H1 (cell line): ENCODE results near the gene PCDHA9. TPM values are rescaled to one million over a fixed set of nuclear protein-coding genes. Genes with fewer than 3 reads are reported as not detected.

Source experiments
- CTCF ChIA-PET: fragments of 300-600 bp; sonication (Branson Sonifier 250); formaldehyde crosslinking; loops from one replicate; lab custom pipeline; 2021; ENCODE audit not compliant: partially characterized antibody; lab: Charles Lee
- POLR2A ChIA-PET: fragments of 300-600 bp; sonication (Branson Sonifier 250); formaldehyde crosslinking; loops from one replicate; lab custom pipeline; 2021; ENCODE audit warnings: inconsistent platforms; ENCODE audit not compliant: partially characterized antibody; lab: Charles Lee
- DNase-seq, 2 experiments: peaks; one replicate each; pipeline versions ENCODE4 v3.0.0 to v3.0.0-alpha.2; 2010 to 2022; ENCODE audit warnings: low spot score in 2 of 2, low read depth in 1 of 2, mixed read lengths in 1 of 2
- FAIRE-seq: peaks from 2 replicates; lab custom pipeline; 2011; peaks lifted over from hg19 to GRCh38; lab: Jason Lieb, UNC
- H2AFZ ChIP-seq: 2 replicates; pipeline ENCODE4 v1.8.1; 2012; ENCODE audit warnings: low read length, inconsistent platforms
- H2AK5ac ChIP-seq: 2 replicates; pipeline ENCODE4 v1.6.1; 2013; ENCODE audit warnings: low read depth, low read length
- H2BK120ac ChIP-seq: replicated peaks from 2 replicates; pipeline ENCODE3; 2013; ENCODE audit warnings: low read depth, low read length, inconsistent platforms
- H2BK12ac ChIP-seq: 2 replicates; pipeline ENCODE4 v1.6.1; 2013; ENCODE audit warnings: low read depth, low read length
- H2BK15ac ChIP-seq: 2 replicates; pipeline ENCODE4 v1.6.1; 2013; ENCODE audit warnings: low read length
- H2BK20ac ChIP-seq: 2 replicates; pipeline ENCODE4 v1.6.1; 2013; ENCODE audit warnings: low read length
- H2BK5ac ChIP-seq: 2 replicates; pipeline ENCODE4 v1.6.1; 2013; ENCODE audit warnings: low read depth, low read length
- H3K14ac ChIP-seq: 2 replicates; pipeline ENCODE4 v1.6.1; 2013; ENCODE audit warnings: inconsistent platforms; ENCODE audit not compliant: insufficient read length
- H3K18ac ChIP-seq: 2 replicates; pipeline ENCODE4 v1.6.1; 2013; ENCODE audit warnings: low read length; ENCODE audit errors: extremely low read depth
- H3K23ac ChIP-seq: 2 replicates; pipeline ENCODE4 v1.6.1; 2013; ENCODE audit warnings: inconsistent platforms; ENCODE audit not compliant: insufficient read length
- H3K23me2 ChIP-seq: 2 replicates; pipeline ENCODE4 v1.6.1; 2013; ENCODE audit warnings: low read depth, low read length
- H3K27ac ChIP-seq: 2 replicates; pipeline ENCODE4 v1.6.1; 2011; ENCODE audit warnings: low read depth, low read length, inconsistent platforms
- H3K27me3 ChIP-seq, 4 experiments: replicated peaks in 1 of 4; 1 replicate in 1 of 4; 2 replicates in 3 of 4; pipeline versions ENCODE4 v1.6.1 to v1.8.1; 2011 to 2013; ENCODE audit warnings: low read length in 3 of 4, mild to moderate bottlenecking in 3 of 4, inconsistent platforms in 2 of 4, mixed read lengths in 2 of 4, moderate library complexity in 1 of 4; ENCODE audit not compliant: control insufficient read depth in 3 of 4, insufficient read depth in 3 of 4; ENCODE audit errors: extremely low read depth in 1 of 4
- H3K36me3 ChIP-seq, 4 experiments: 2 replicates each; pipeline versions ENCODE4 v1.6.1 to v1.8.1; 2011 to 2013; ENCODE audit warnings: mild to moderate bottlenecking in 4 of 4, low read length in 3 of 4, moderate library complexity in 2 of 4, control low read depth in 1 of 4, inconsistent platforms in 1 of 4; ENCODE audit not compliant: insufficient read depth in 4 of 4, control insufficient read depth in 2 of 4
- H3K4ac ChIP-seq: replicated peaks from 2 replicates; pipeline ENCODE3; 2013; ENCODE audit warnings: low read length, low read depth, mixed read lengths, inconsistent platforms; ENCODE audit not compliant: insufficient read length
- H3K4me1 ChIP-seq, 4 experiments: replicated peaks in 1 of 4; 1 replicate in 1 of 4; 2 replicates in 3 of 4; pipeline versions ENCODE4 v1.6.1 to v1.8.1; 2011 to 2013; ENCODE audit warnings: low read length in 3 of 4, inconsistent platforms in 2 of 4, mixed read lengths in 1 of 4; ENCODE audit not compliant: insufficient read depth in 4 of 4, control insufficient read depth in 3 of 4
- H3K4me2 ChIP-seq, 2 experiments: 2 replicates each; pipeline versions ENCODE4 v1.6.1 to v1.8.1; 2011 to 2013; ENCODE audit warnings: low read depth in 2 of 2, low read length in 2 of 2, control low read depth in 1 of 2, inconsistent platforms in 1 of 2, mild to moderate bottlenecking in 1 of 2; ENCODE audit not compliant: insufficient read depth in 1 of 2
- H3K4me3 ChIP-seq, 4 experiments: fragments of 200-600, 300-600 bp in 1 of 4; sonication (generic), shearing (Covaris generic), sonication (Bioruptor Twin) in 1 of 4; 2 replicates each; pipeline versions ENCODE4 v1.5.1 to v1.8.1; 2011 to 2016; ENCODE audit warnings: low read length in 4 of 4, low read depth in 3 of 4, control low read depth in 2 of 4, inconsistent platforms in 2 of 4, mild to moderate bottlenecking in 2 of 4, mixed read lengths in 1 of 4, moderate library complexity in 1 of 4; ENCODE audit not compliant: insufficient read depth in 2 of 4; ENCODE audit errors: extremely low read depth in 1 of 4
- H3K56ac ChIP-seq: replicated peaks from 2 replicates; pipeline ENCODE3; 2013; ENCODE audit warnings: low read depth, mild to moderate bottlenecking, mixed read lengths, low read length, inconsistent platforms; ENCODE audit not compliant: insufficient read length
- H3K79me1 ChIP-seq: 2 replicates; pipeline ENCODE4 v1.6.1; 2013; ENCODE audit warnings: low read depth, low read length, control low read depth
- H3K79me2 ChIP-seq, 2 experiments: 2 replicates each; pipeline versions ENCODE4 v1.6.1 to v1.8.1; 2012 to 2013; ENCODE audit warnings: low read length in 2 of 2, mild to moderate bottlenecking in 2 of 2, inconsistent platforms in 1 of 2; ENCODE audit not compliant: insufficient read depth in 2 of 2, control insufficient read depth in 1 of 2
- H3K9ac ChIP-seq, 4 experiments: replicated peaks in 1 of 4; 1 replicate in 1 of 4; 2 replicates in 3 of 4; pipeline versions ENCODE4 v1.6.1 to v1.8.1; 2011 to 2013; ENCODE audit warnings: low read depth in 3 of 4, low read length in 3 of 4, control low read depth in 2 of 4, mild to moderate bottlenecking in 2 of 4, moderate library complexity in 2 of 4, inconsistent platforms in 1 of 4; ENCODE audit errors: extremely low read depth in 1 of 4
- H3K9me3 ChIP-seq, 2 experiments: 2 replicates each; pipeline versions ENCODE4 v1.6.1 to v1.8.1; 2012 to 2013; ENCODE audit warnings: mild to moderate bottlenecking in 2 of 2, moderate library complexity in 2 of 2, control low read depth in 1 of 2, inconsistent platforms in 1 of 2, low read depth in 1 of 2, low read length in 1 of 2, mixed read lengths in 1 of 2; ENCODE audit not compliant: insufficient read depth in 2 of 2
- H4K20me1 ChIP-seq, 2 experiments: replicated peaks in 1 of 2; 2 replicates each; pipeline versions ENCODE3 to v1.8.1; 2011 to 2013; ENCODE audit warnings: inconsistent platforms in 2 of 2, low read length in 2 of 2, mild to moderate bottlenecking in 1 of 2; ENCODE audit not compliant: insufficient read depth in 2 of 2, control insufficient read depth in 1 of 2
- H4K5ac ChIP-seq: 2 replicates; pipeline ENCODE4 v1.6.1; 2013; ENCODE audit warnings: low read length, low read depth, mixed read lengths, inconsistent platforms; ENCODE audit not compliant: insufficient read length
- H4K8ac ChIP-seq: 2 replicates; pipeline ENCODE4 v1.8.0; 2013; ENCODE audit warnings: mild to moderate bottlenecking, moderate library complexity, low read length, inconsistent platforms; ENCODE audit not compliant: insufficient read depth; ENCODE audit errors: extremely low read depth
- H4K91ac ChIP-seq: replicated peaks from 2 replicates; pipeline ENCODE3; 2013; ENCODE audit warnings: low read length, mixed read lengths, inconsistent platforms; ENCODE audit not compliant: insufficient read length
- KDM4A ChIP-seq: IDR thresholded peaks from one replicate; pipeline ENCODE4 v1.7.1; 2012; ENCODE audit warnings: low read depth, mild to moderate bottlenecking, moderate library complexity, low read length, inconsistent platforms; ENCODE audit not compliant: severe bottlenecking
- MAFK ChIP-seq: IDR thresholded peaks from 2 replicates; pipeline ENCODE4 v1.6.1; 2012; ENCODE audit warnings: low read depth, mild to moderate bottlenecking, improper control_type of control experiment, low read length
- POLR2AphosphoS5 ChIP-seq: IDR thresholded peaks from 2 replicates; pipeline ENCODE4 v1.6.1; 2011; ENCODE audit warnings: low read depth, low read length
- RAD21 ChIP-seq, 2 experiments: IDR thresholded peaks in 1 of 2; conservative IDR thresholded peaks in 1 of 2; 2 replicates each; pipeline ENCODE4 v1.6.1; 2011; ENCODE audit warnings: low read depth in 2 of 2, low read length in 2 of 2, improper control_type of control experiment in 1 of 2, inconsistent platforms in 1 of 2, mild to moderate bottlenecking in 1 of 2, moderate library complexity in 1 of 2
- RFX5 ChIP-seq: IDR thresholded peaks from 2 replicates; pipeline ENCODE4 v1.6.1; 2011; ENCODE audit warnings: low read depth, low read length, improper control_type of control experiment, borderline replicate concordance
- SIN3A ChIP-seq, 2 experiments: IDR thresholded peaks in 1 of 2; conservative IDR thresholded peaks in 1 of 2; 2 replicates each; pipeline ENCODE4 v1.6.1; 2011 to 2012; ENCODE audit warnings: low read length in 2 of 2, improper control_type of control experiment in 1 of 2, low read depth in 1 of 2, mild to moderate bottlenecking in 1 of 2
- WGBS, 2 experiments: shearing (Covaris generic) in 1 of 2; methylation state at CpG; one replicate each; pipeline versions ENCODE4 v1.1.6 to v1.1.7; 2013 to 2015; ENCODE audit warnings: low lambda C conversion rate in 2 of 2, mixed read lengths in 2 of 2, inconsistent platforms in 1 of 2, low coverage in 1 of 2, missing lambda C conversion rate in 1 of 2; ENCODE audit not compliant: insufficient replicate concordance in 2 of 2, insufficient coverage in 1 of 2, insufficient read length in 1 of 2; ENCODE audit errors: extremely low coverage in 1 of 2, missing lambda C conversion rate in 1 of 2; 5-methylcytosine and 5-hydroxymethylcytosine counted together
- polyA plus RNA-seq, 7 experiments: library from polyadenylated mRNA; depleted of rRNA in 3 of 7; stranded (reverse) in 5 of 7; unstranded in 2 of 7; fragments of >200 nt in 5 of 7; fragments of 200-250 nt in 2 of 7; gene quantifications; 1 replicate in 5 of 7; 2 replicates in 1 of 7; 4 replicates in 1 of 7; pipeline versions ENCODE4 v1.2.1 to v1.2.3, GENCODE V29; 2011 to 2013; ENCODE audit warnings: missing spikeins in 2 of 7, mixed read lengths in 2 of 7
- total RNA-seq: library from RNA; stranded (reverse); fragmentation: NEBNext Ultra II Directional; extraction: Animal tissue kit (Norgen Biotek cat#: 25700); gene quantifications from 2 replicates; pipeline ENCODE4 v1.2.1, GENCODE V29; 2021
- TF ChIP-seq, protein P1 (sequence below), 3 experiments: IDR thresholded peaks; 1 replicate in 2 of 3; 2 replicates in 1 of 3; pipeline versions ENCODE4 v1.5.1 to v1.6.1; 2011; ENCODE audit warnings: low read length in 3 of 3, mild to moderate bottlenecking in 3 of 3, inconsistent platforms in 2 of 3, low read depth in 1 of 3, moderate library complexity in 1 of 3; ENCODE audit not compliant: insufficient read depth in 1 of 3; ENCODE audit errors: control extremely low read depth in 1 of 3

PCDHA9 gene
- total and polyA plus RNA-seq, 2 of the 8 experiments (the other 6 are each of a cell fraction or from before 2014, with no cell fraction given) = 0.12 to 0.28 TPM

DNA sequence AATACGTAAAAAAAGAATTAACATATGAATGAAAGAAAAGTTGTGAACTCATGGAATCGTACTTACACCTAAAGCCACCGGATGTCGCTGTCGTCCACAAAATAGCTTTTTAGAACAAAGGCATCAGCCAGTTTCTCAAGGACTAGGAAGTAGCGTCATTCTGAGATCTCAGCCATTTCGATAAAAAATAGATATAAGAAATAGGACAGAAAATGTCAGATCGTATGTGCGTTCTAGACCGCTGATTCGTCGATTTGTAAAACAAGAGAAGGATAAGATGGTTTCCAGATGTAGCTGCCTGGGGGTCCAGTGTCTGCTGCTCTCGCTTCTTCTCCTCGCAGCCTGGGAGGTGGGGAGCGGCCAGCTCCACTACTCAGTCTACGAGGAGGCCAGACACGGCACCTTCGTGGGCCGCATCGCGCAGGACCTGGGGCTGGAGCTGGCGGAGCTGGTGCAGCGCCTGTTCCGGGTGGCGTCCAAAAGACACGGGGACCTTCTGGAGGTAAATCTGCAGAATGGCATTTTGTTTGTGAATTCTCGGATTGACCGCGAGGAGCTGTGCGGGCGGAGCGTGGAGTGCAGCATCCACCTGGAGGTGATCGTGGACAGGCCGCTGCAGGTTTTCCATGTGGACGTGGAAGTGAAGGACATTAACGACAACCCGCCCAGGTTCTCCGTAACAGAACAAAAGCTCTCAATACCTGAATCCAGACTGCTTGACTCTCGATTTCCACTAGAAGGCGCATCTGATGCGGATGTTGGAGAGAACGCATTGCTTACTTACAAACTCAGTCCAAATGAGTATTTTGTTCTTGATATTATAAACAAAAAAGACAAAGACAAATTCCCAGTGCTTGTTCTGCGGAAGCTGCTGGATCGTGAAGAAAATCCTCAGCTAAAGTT lies 7.8 kb downstream of the PCDHA9 start, which contains the start of gene PCDHA10:
PCDHA10 (plus strand) TSS at position 126 of the 903 bp plus-strand sequence; CDS start at position 278, 152 bp downstream.
- Histone ChIP-seq H2BK15ac (no peak within 1 kb of the TSS), H2BK20ac (no peak within 1 kb of the TSS), H3K4me2 (peak within 1 kb of the TSS; percentile 67 to 69), H2AK5ac (no peak within 1 kb of the TSS), H3K18ac (no peak within 1 kb of the TSS), H3K56ac (no peak within 1 kb of the TSS), H3K4me3 (peak within 1 kb of the TSS; percentile 67 to 83 (median 72)), H3K27me3 (no peaks in the 10 kb centered on the region), H4K5ac (no peak within 1 kb of the TSS), H2BK12ac (no peak within 1 kb of the TSS), H4K20me1 (no peaks in the 10 kb centered on the region), H3K23me2 (no peaks in the 10 kb centered on the region), H3K14ac (no peak within 1 kb of the TSS), H3K27ac (no peak within 1 kb of the TSS; the same call in 1 of the 2 replicates), H3K4me1 (no peaks in the 10 kb centered on the region), H2AFZ (peak within 1 kb of the TSS; percentile 95), H3K79me1 (no peaks in the 10 kb centered on the region), H3K9me3 (peaks cover 0 to 13% of the 10 kb centered on the region in 2 experiments; a peak in 1 of 4 replicates), H3K9ac (peak within 1 kb of the TSS; percentile 62 to 85 (median 72); a peak in 6 of 7 replicates), H3K36me3 (peaks cover 0 to 6% (median 0%) of the 10 kb centered on the region in 4 experiments; a peak in 1 of 8 replicates), H3K23ac (no peak within 1 kb of the TSS), H4K8ac (peak within 1 kb of the TSS; percentile 35; the same call in 1 of the 2 replicates), H2BK120ac (no peak within 1 kb of the TSS), H3K4ac (no peak within 1 kb of the TSS), H4K91ac (no peak within 1 kb of the TSS), H2BK5ac (no peak within 1 kb of the TSS), H3K79me2 (no peaks in the 10 kb centered on the region)
- 11% methylated on average over 36 of the region's 44 CpGs; no CpG with 5 or more reads in 1 of the 2 experiments for WGBS, 2 experiments
- DNase-seq = no peak
- FAIRE-seq = no peak
- ChIA-PET CTCF (interaction anchor here (0.6 to 3.4 kb wide), 37 partner anchors 9 to 335 kb away, joined by 3 to 23 read pairs (median 4); partner anchors contain the start of genes DND1, PCDHA11, PCDHA12 and PCDHA4), POLR2A (interaction anchor here (1.2 to 2.1 kb wide), 4 partner anchors 14 to 184 kb away, joined by 3 to 7 read pairs (median 6); no protein-coding TSS in a partner anchor)
- TF ChIP-seq RFX5 = no peak
- peak; percentile 45 to 57; a peak in 3 of 4 replicates for TF ChIP-seq RAD21 (IDR thresholded peaks at IDR 0.05 in 1 of 2, conservative IDR thresholded peaks at IDR 0.05 in 1 of 2; ENCODE audit: low read depth in 2 of 2, low read length in 2 of 2)
- TF ChIP-seq, protein P1, sequence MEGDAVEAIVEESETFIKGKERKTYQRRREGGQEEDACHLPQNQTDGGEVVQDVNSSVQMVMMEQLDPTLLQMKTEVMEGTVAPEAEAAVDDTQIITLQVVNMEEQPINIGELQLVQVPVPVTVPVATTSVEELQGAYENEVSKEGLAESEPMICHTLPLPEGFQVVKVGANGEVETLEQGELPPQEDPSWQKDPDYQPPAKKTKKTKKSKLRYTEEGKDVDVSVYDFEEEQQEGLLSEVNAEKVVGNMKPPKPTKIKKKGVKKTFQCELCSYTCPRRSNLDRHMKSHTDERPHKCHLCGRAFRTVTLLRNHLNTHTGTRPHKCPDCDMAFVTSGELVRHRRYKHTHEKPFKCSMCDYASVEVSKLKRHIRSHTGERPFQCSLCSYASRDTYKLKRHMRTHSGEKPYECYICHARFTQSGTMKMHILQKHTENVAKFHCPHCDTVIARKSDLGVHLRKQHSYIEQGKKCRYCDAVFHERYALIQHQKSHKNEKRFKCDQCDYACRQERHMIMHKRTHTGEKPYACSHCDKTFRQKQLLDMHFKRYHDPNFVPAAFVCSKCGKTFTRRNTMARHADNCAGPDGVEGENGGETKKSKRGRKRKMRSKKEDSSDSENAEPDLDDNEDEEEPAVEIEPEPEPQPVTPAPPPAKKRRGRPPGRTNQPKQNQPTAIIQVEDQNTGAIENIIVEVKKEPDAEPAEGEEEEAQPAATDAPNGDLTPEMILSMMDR (IDR thresholded peaks at IDR 0.05; ENCODE audit: control extremely low read depth in 1 of 3, insufficient read depth in 1 of 3, low read depth in 1 of 3, low read length in 3 of 3) = peak in 2 of 3 experiments; percentile 40 to 47; a peak in 3 of 4 replicates
- TF ChIP-seq POLR2AphosphoS5 = peak; percentile 44; the same call in 1 of the 2 replicates
- TF ChIP-seq KDM4A = peak; percentile 53
- no peak for TF ChIP-seq MAFK
- peak in 1 of 2 experiments; percentile 47; a peak in 1 of 4 replicates for TF ChIP-seq SIN3A (conservative IDR thresholded peaks at IDR 0.05 in 1 of 2, IDR thresholded peaks at IDR 0.05 in 1 of 2; ENCODE audit: low read depth in 1 of 2, low read length in 2 of 2)
